ENCODE measurements around the gene TMEM14B.

GRCh38 chr6:10793695-10794094 is 46.1 kb downstream of the TMEM14B start:
- TF ChIP-seq, protein P1, sequence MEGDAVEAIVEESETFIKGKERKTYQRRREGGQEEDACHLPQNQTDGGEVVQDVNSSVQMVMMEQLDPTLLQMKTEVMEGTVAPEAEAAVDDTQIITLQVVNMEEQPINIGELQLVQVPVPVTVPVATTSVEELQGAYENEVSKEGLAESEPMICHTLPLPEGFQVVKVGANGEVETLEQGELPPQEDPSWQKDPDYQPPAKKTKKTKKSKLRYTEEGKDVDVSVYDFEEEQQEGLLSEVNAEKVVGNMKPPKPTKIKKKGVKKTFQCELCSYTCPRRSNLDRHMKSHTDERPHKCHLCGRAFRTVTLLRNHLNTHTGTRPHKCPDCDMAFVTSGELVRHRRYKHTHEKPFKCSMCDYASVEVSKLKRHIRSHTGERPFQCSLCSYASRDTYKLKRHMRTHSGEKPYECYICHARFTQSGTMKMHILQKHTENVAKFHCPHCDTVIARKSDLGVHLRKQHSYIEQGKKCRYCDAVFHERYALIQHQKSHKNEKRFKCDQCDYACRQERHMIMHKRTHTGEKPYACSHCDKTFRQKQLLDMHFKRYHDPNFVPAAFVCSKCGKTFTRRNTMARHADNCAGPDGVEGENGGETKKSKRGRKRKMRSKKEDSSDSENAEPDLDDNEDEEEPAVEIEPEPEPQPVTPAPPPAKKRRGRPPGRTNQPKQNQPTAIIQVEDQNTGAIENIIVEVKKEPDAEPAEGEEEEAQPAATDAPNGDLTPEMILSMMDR (conservative IDR thresholded peaks at IDR 0.05; ENCODE audit: low read depth, low read length): no peak
- no peak for TF ChIP-seq EZH2phosphoT487 (IDR thresholded peaks at IDR 0.05; ENCODE audit: borderline replicate concordance, low read length)
- TF ChIP-seq EZH2 (IDR thresholded peaks at IDR 0.05; ENCODE audit: low read length, unreplicated experiment): no peak
